IMR-90 (cell line): ENCODE measurements around the gene SLC2A13. TPM values are rescaled to one million over a fixed set of nuclear protein-coding genes. Genes with fewer than 3 reads are reported as not detected.

Experiments used
- ATAC-seq: fragments of 200-7000 bp; cut with Tn5 transposase; 2 replicates; pipeline ENCODE4 v1.9.1; 2020; ENCODE audit warnings: low read depth, mild to moderate bottlenecking, moderate library complexity
- BruUV-seq: library from RNA; stranded (reverse); fragments of 400-500 nt; replicated peaks from 2 replicates; lab custom pipeline; 2021; lab: Mats Ljungman, UMichigan
- CTCF ChIA-PET: fragments of 300-600 bp; formaldehyde crosslinking; extraction: SDS; loops from one replicate; lab custom pipeline; 2021; ENCODE audit warnings: antibody characterized with exemption; lab: Yijun Ruan, JAX
- POLR2A ChIA-PET: fragments of 300-600 bp; sonication (Branson Sonifier 250); formaldehyde crosslinking; loops from one replicate; lab custom pipeline; 2022; ENCODE audit warnings: antibody characterized with exemption; ENCODE audit not compliant: unreplicated experiment; lab: Charles Lee
- DNase-seq: peaks from one replicate; pipeline ENCODE4 v3.0.0; 2013
- H2AFZ ChIP-seq: replicated peaks from 2 replicates; pipeline ENCODE3; 2013; ENCODE audit warnings: low read length, mild to moderate bottlenecking; ENCODE audit not compliant: poor library complexity
- H2AK5ac ChIP-seq: 2 replicates; pipeline ENCODE4 v1.6.1; 2013; ENCODE audit warnings: low read depth, low read length, inconsistent platforms
- H2AK9ac ChIP-seq: replicated peaks from 2 replicates; pipeline ENCODE3; 2013; ENCODE audit warnings: mild to moderate bottlenecking, low read depth, low read length, moderate library complexity; ENCODE audit not compliant: poor library complexity
- H2BK120ac ChIP-seq: 2 replicates; pipeline ENCODE4 v1.6.1; 2013; ENCODE audit warnings: low read depth, low read length, inconsistent platforms
- H2BK15ac ChIP-seq: 3 replicates; pipeline ENCODE4 v1.6.1; 2013; ENCODE audit warnings: low read depth, low read length, inconsistent platforms
- H2BK20ac ChIP-seq: 2 replicates; pipeline ENCODE4 v1.6.1; 2013; ENCODE audit warnings: low read depth, mild to moderate bottlenecking, inconsistent platforms, low read length, moderate library complexity
- H2BK5ac ChIP-seq: 2 replicates; pipeline ENCODE4 v1.6.1; 2013; ENCODE audit warnings: mild to moderate bottlenecking, low read depth, low read length, inconsistent platforms; ENCODE audit not compliant: poor library complexity, severe bottlenecking
- H3K14ac ChIP-seq: replicated peaks from 2 replicates; pipeline ENCODE4 v1.6.1; 2013; ENCODE audit warnings: low read depth, low read length, inconsistent platforms
- H3K18ac ChIP-seq: 2 replicates; pipeline ENCODE4 v1.6.1; 2013; ENCODE audit warnings: low read depth, low read length, control low read depth
- H3K23ac ChIP-seq: 2 replicates; pipeline ENCODE4 v1.6.1; 2013; ENCODE audit warnings: low read depth, low read length, inconsistent platforms
- H3K27ac ChIP-seq: 2 replicates; pipeline ENCODE4 v1.5.1; 2013; ENCODE audit warnings: mild to moderate bottlenecking, control low read depth, low read length; ENCODE audit not compliant: insufficient read depth
- H3K27me3 ChIP-seq: 2 replicates; pipeline ENCODE4 v1.6.1; 2013; ENCODE audit warnings: low read length; ENCODE audit not compliant: control insufficient read depth, insufficient read depth
- H3K36me3 ChIP-seq: 2 replicates; pipeline ENCODE4 v1.6.1; 2013; ENCODE audit warnings: low read length, mixed read lengths; ENCODE audit not compliant: control insufficient read depth, insufficient read depth
- H3K4ac ChIP-seq: 2 replicates; pipeline ENCODE4 v1.6.1; 2013; ENCODE audit warnings: low read depth, low read length, inconsistent platforms
- H3K4me1 ChIP-seq: 2 replicates; pipeline ENCODE4 v1.6.1; 2013; ENCODE audit warnings: low read length, mixed read lengths; ENCODE audit not compliant: control insufficient read depth, insufficient read depth
- H3K4me2 ChIP-seq: 2 replicates; pipeline ENCODE4 v1.6.1; 2013; ENCODE audit warnings: low read depth, mild to moderate bottlenecking, control low read depth, low read length, moderate library complexity
- H3K4me3 ChIP-seq: 2 replicates; pipeline ENCODE4 v1.5.1; 2013; ENCODE audit warnings: low read depth, mild to moderate bottlenecking, control low read depth, low read length, moderate library complexity; ENCODE audit not compliant: insufficient read depth
- H3K56ac ChIP-seq: 2 replicates; pipeline ENCODE4 v1.6.1; 2013; ENCODE audit warnings: low read length, inconsistent platforms; ENCODE audit not compliant: insufficient read depth; ENCODE audit errors: extremely low read depth
- H3K79me1 ChIP-seq, 2 experiments: 2 replicates each; pipeline ENCODE4 v1.6.1; 2013; ENCODE audit warnings: low read length in 2 of 2, inconsistent platforms in 1 of 2, low read depth in 1 of 2
- H3K9ac ChIP-seq: 2 replicates; pipeline ENCODE4 v1.6.1; 2013; ENCODE audit warnings: low read depth, low read length, control low read depth
- H3K9me1 ChIP-seq: 2 replicates; pipeline ENCODE4 v1.6.1; 2013; ENCODE audit warnings: low read length, inconsistent platforms; ENCODE audit not compliant: insufficient read depth
- H3K9me3 ChIP-seq: 2 replicates; pipeline ENCODE4 v1.6.1; 2013; ENCODE audit warnings: low read length; ENCODE audit not compliant: control insufficient read depth, insufficient read depth
- H4K20me1 ChIP-seq: 2 replicates; pipeline ENCODE4 v1.6.1; 2013; ENCODE audit warnings: low read length, inconsistent platforms; ENCODE audit not compliant: insufficient read depth
- H4K5ac ChIP-seq: 2 replicates; pipeline ENCODE4 v1.6.1; 2013; ENCODE audit warnings: mild to moderate bottlenecking, low read depth, low read length, control low read depth
- H4K8ac ChIP-seq, 2 experiments: 2 replicates each; pipeline ENCODE4 v1.6.1; 2013; ENCODE audit warnings: low read depth in 2 of 2, low read length in 2 of 2, control low read depth in 1 of 2, inconsistent platforms in 1 of 2
- H4K91ac ChIP-seq: 2 replicates; pipeline ENCODE4 v1.6.1; 2013; ENCODE audit warnings: low read depth, low read length, inconsistent platforms; ENCODE audit not compliant: insufficient read depth
- BHLHE40 ChIP-seq: fragments of 150-350 bp; IDR thresholded peaks from 2 replicates; pipeline ENCODE4 v1.6.1; 2016; ENCODE audit warnings: mild to moderate bottlenecking, low read depth, low read length
- CEBPB ChIP-seq: IDR thresholded peaks from 2 replicates; pipeline ENCODE4 v1.6.1; 2012; ENCODE audit warnings: low read depth, low read length, improper control_type of control experiment
- CHD1 ChIP-seq: IDR thresholded peaks from 2 replicates; pipeline ENCODE4 v1.6.1; 2012; ENCODE audit warnings: low read depth, low read length, improper control_type of control experiment
- CTCF ChIP-seq: conservative IDR thresholded peaks from 2 replicates; pipeline ENCODE4 v1.5.1; 2012; ENCODE audit warnings: mild to moderate bottlenecking, low read depth, low read length, improper control_type of control experiment
- ELK1 ChIP-seq: fragments of 150-350 bp; IDR thresholded peaks from 2 replicates; pipeline ENCODE4 v1.6.1; 2016; ENCODE audit warnings: low read depth, mild to moderate bottlenecking, low read length, moderate library complexity, borderline replicate concordance
- MAFK ChIP-seq: IDR thresholded peaks from 2 replicates; pipeline ENCODE4 v1.6.1; 2012; ENCODE audit warnings: low read depth, low read length, improper control_type of control experiment
- MAZ ChIP-seq: IDR thresholded peaks from 2 replicates; pipeline ENCODE4 v1.6.1; 2012; ENCODE audit warnings: low read depth, mild to moderate bottlenecking, low read length, improper control_type of control experiment, moderate library complexity, borderline replicate concordance
- MXI1 ChIP-seq: IDR thresholded peaks from 2 replicates; pipeline ENCODE4 v1.6.1; 2012; ENCODE audit warnings: low read depth, mild to moderate bottlenecking, low read length, moderate library complexity, borderline replicate concordance
- NFE2L2 ChIP-seq: fragments of 150-350 bp; IDR thresholded peaks from 2 replicates; pipeline ENCODE4 v1.6.1; 2016; ENCODE audit warnings: low read depth, mild to moderate bottlenecking, low read length
- POLR2A ChIP-seq: IDR thresholded peaks from 2 replicates; pipeline ENCODE4 v1.6.1; 2012; ENCODE audit warnings: mild to moderate bottlenecking, low read depth, low read length
- RAD21 ChIP-seq: IDR thresholded peaks from 2 replicates; pipeline ENCODE4 v1.6.1; 2012; ENCODE audit warnings: low read length, improper control_type of control experiment
- RCOR1 ChIP-seq: IDR thresholded peaks from 2 replicates; pipeline ENCODE4 v1.6.1; 2012; ENCODE audit warnings: mild to moderate bottlenecking, low read length, improper control_type of control experiment; ENCODE audit not compliant: insufficient replicate concordance
- RFX5 ChIP-seq: IDR thresholded peaks from 2 replicates; pipeline ENCODE4 v1.8.0; 2012; ENCODE audit warnings: low read depth, mild to moderate bottlenecking, low read length, moderate library complexity
- SMC3 ChIP-seq: fragments of 150-350 bp; IDR thresholded peaks from 2 replicates; pipeline ENCODE4 v1.6.1; 2016; ENCODE audit warnings: low read depth, mild to moderate bottlenecking, antibody characterized with exemption, low read length, moderate library complexity
- WGBS, 2 experiments: methylation state at CpG; one replicate each; pipeline versions ENCODE4 v1.1.5 to v1.1.7; 2013; ENCODE audit warnings: missing lambda C conversion rate in 2 of 2; ENCODE audit not compliant: insufficient read length in 1 of 2; ENCODE audit errors: extremely low coverage in 2 of 2; 5-methylcytosine and 5-hydroxymethylcytosine counted together
- dilution Hi-C: fragments of 300-500 bp; cut with HindIII; formaldehyde crosslinking; loops from one replicate; pipeline ENCODE4 v1.14.3; 2018; ENCODE audit warnings: low sequenced_read_pairs; ENCODE audit not compliant: unreplicated experiment
- in situ Hi-C: fragments of 300-500 bp; cut with MboI; formaldehyde crosslinking; loops from 3 replicates; pipeline ENCODE4 v1.14.3; 2019; ENCODE audit warnings: low sequenced_read_pairs, inconsistent platforms, mixed read lengths
- intact Hi-C: fragments of 100-400 bp; cut with micrococcal nuclease; formaldehyde crosslinking; loops from 2 replicates; pipeline ENCODE4 v1.10.0; 2022
- polyA plus RNA-seq, 3 experiments: library from polyadenylated mRNA; depleted of rRNA; stranded (reverse); fragments of >200 nt; gene quantifications; 2 replicates each; pipeline ENCODE4 v1.2.3, GENCODE V29; 2012; ENCODE audit warnings: low replicate concordance in 1 of 3
- total RNA-seq: library from RNA; depleted of rRNA; stranded (reverse); fragments of >200 nt; gene quantifications from 2 replicates; pipeline ENCODE4 v1.2.3, GENCODE V29; 2012

Gene SLC2A13
- total and polyA plus RNA-seq, 2 of the 4 experiments (the other 2 are of a cell fraction), result 1.5 to 3.9 TPM

- Histone ChIP-seq H3K23ac (no peak overlapping the region), H3K9me3 (no peaks in the 10 kb centered on the region), H4K91ac (no peak overlapping the region), H3K14ac (no peak overlapping the region), H4K8ac (no peak overlapping the region), H3K56ac (no peak overlapping the region), H2BK20ac (no peak overlapping the region), H3K36me3 (no peaks in the 10 kb centered on the region), H2BK120ac (no peak overlapping the region), H3K9ac (no peak overlapping the region), H3K4ac (no peak overlapping the region), H2AK5ac (no peak overlapping the region), H3K9me1 (no peaks in the 10 kb centered on the region), H2AK9ac (no peak overlapping the region), H3K4me2 (no peak overlapping the region), H3K4me1 (no peaks in the 10 kb centered on the region), H2BK5ac (no peak overlapping the region), H3K18ac (no peak overlapping the region), H2AFZ (no peak overlapping the region), H3K79me1 (no peaks in the 10 kb centered on the region), H2BK15ac (no peak overlapping the region), H3K27ac (no peak overlapping the region), H3K27me3 (no peaks in the 10 kb centered on the region), H4K5ac (no peak overlapping the region), H4K20me1 (no peaks in the 10 kb centered on the region), H3K4me3 (no peak overlapping the region)
- no TSS peak for BruUV-seq
- TF ChIP-seq NFE2L2 (no peak), RFX5 (no peak), CTCF (no peak), SMC3 (no peak), MAFK (no peak), MAZ (no peak), POLR2A (no peak), CHD1 (no peak), RAD21 (no peak), MXI1 (no peak), BHLHE40 (no peak), CEBPB (no peak), ELK1 (no peak), RCOR1 (no peak)
- intact Hi-C loops (loop anchor here (5.0 kb wide), 1 partner anchor 382 kb away; no protein-coding TSS in a partner anchor), in situ Hi-C loops (loop anchor here (5.0 kb wide), 1 partner anchor 163 kb away; no protein-coding TSS in a partner anchor), dilution Hi-C loops (no loop called here)
- WGBS, 2 experiments, result no CpG with 5 or more reads among the region's 1 CpG
- CTCF ChIA-PET, result no interaction called here
- ATAC-seq (no peak), DNase-seq (no peak)
- POLR2A ChIA-PET, result no interaction called here
Observed at GRCh38 chr12:40149673-40150260, 43.9 kb upstream of the SLC2A13 start.
